Mucosa of stomach (tissue), 1 donor: Measurements from ENCODE around the gene AMIGO1.

ENCODE experiments used
- H3K27me3 ChIP-seq: one replicate; pipeline ENCODE4 v1.7.0; 2013; ENCODE audit warnings: mild to moderate bottlenecking, low read length; ENCODE audit not compliant: control insufficient read depth, insufficient read depth
- H3K36me3 ChIP-seq: one replicate; pipeline ENCODE4 v1.7.0; 2013; ENCODE audit warnings: low read length; ENCODE audit not compliant: control insufficient read depth, insufficient read depth
- H3K4me1 ChIP-seq: one replicate; pipeline ENCODE4 v1.7.0; 2013; ENCODE audit warnings: mild to moderate bottlenecking, low read length; ENCODE audit not compliant: control insufficient read depth, insufficient read depth
- H3K4me3 ChIP-seq: one replicate; pipeline ENCODE4 v1.7.0; 2013; ENCODE audit warnings: low read length
- H3K9ac ChIP-seq: one replicate; pipeline ENCODE4 v1.7.0; 2013; ENCODE audit warnings: mild to moderate bottlenecking, low read length, moderate library complexity
- H3K9me3 ChIP-seq: one replicate; pipeline ENCODE4 v1.7.0; 2013; ENCODE audit warnings: mild to moderate bottlenecking, low read length, moderate library complexity; ENCODE audit not compliant: control insufficient read depth
- donor health status: Pancreatic carcinoma.

Gene AMIGO1

GRCh38 chr1:109509176-109510134, at the start of gene AMIGO1:
Gene AMIGO1 (minus strand): TSS chr1:109509727. CDS start chr1:109508912, 815 bp downstream.
- Histone ChIP-seq H3K27me3 (peaks cover 4% of the 10 kb centered on the region), H3K9ac (peak within 1 kb of the TSS; percentile 50), H3K36me3 (no peaks in the 10 kb centered on the region), H3K9me3 (no peaks in the 10 kb centered on the region), H3K4me3 (peak within 1 kb of the TSS; percentile 40), H3K4me1 (peaks cover 5% of the 10 kb centered on the region)

- no peaks in the 10 kb centered on the region for H3K27me3 ChIP-seq
- H3K4me3 ChIP-seq: no peak overlapping the region
- no peaks in the 10 kb centered on the region for H3K36me3 ChIP-seq
- no peak overlapping the region for H3K9ac ChIP-seq
- no peaks in the 10 kb centered on the region for H3K9me3 ChIP-seq
- H3K4me1 ChIP-seq: no peaks in the 10 kb centered on the region
Observed at GRCh38 chr1:109557520-109557919, 48.0 kb upstream of the AMIGO1 start.

GRCh38 chr1:109556563-109556962, 47.0 kb upstream of the AMIGO1 start:
- Histone ChIP-seq H3K9me3 (no peaks in the 10 kb centered on the region), H3K9ac (no peak overlapping the region), H3K4me1 (no peaks in the 10 kb centered on the region), H3K27me3 (no peaks in the 10 kb centered on the region), H3K36me3 (no peaks in the 10 kb centered on the region), H3K4me3 (no peak overlapping the region)

GRCh38 chr1:109548321-109549267, 39.1 kb upstream of the AMIGO1 start, which contains the start of gene GNAI3:
Gene GNAI3 (plus strand): TSS chr1:109548615. CDS start chr1:109548721, 106 bp downstream.
- no peaks in the 10 kb centered on the region for H3K9me3 ChIP-seq
- H3K36me3 ChIP-seq: no peaks in the 10 kb centered on the region
- peaks cover 6% of the 10 kb centered on the region for H3K4me1 ChIP-seq
- peak within 1 kb of the TSS; percentile 62 for H3K4me3 ChIP-seq
- peak within 1 kb of the TSS; percentile 90 for H3K9ac ChIP-seq
- H3K27me3 ChIP-seq: no peaks in the 10 kb centered on the region

GRCh38 chr1:109547463-109548320, 38.2 kb upstream of the AMIGO1 start:
- no peaks in the 10 kb centered on the region for H3K27me3 ChIP-seq
- H3K9me3 ChIP-seq: no peaks in the 10 kb centered on the region
- peak overlapping the region; percentile 62 for H3K4me3 ChIP-seq
- H3K9ac ChIP-seq: peak overlapping the region; percentile 90
- no peaks in the 10 kb centered on the region for H3K36me3 ChIP-seq
- H3K4me1 ChIP-seq: peaks cover 6% of the 10 kb centered on the region

- Histone ChIP-seq H3K36me3 (no peaks in the 10 kb centered on the region), H3K4me3 (peak overlapping the region; percentile 62), H3K9me3 (no peaks in the 10 kb centered on the region), H3K27me3 (no peaks in the 10 kb centered on the region), H3K4me1 (peaks cover 6% of the 10 kb centered on the region), H3K9ac (peak overlapping the region; percentile 90)
Observed at GRCh38 chr1:109546311-109547109, 37.0 kb upstream of the AMIGO1 start.

GRCh38 chr1:109543988-109544735, 34.6 kb upstream of the AMIGO1 start:
- no peaks in the 10 kb centered on the region for H3K36me3 ChIP-seq
- no peak overlapping the region for H3K9ac ChIP-seq
- peaks cover 6% of the 10 kb centered on the region for H3K4me1 ChIP-seq
- peaks cover 4% of the 10 kb centered on the region for H3K27me3 ChIP-seq
- H3K9me3 ChIP-seq: no peaks in the 10 kb centered on the region
- H3K4me3 ChIP-seq: no peak overlapping the region

GRCh38 chr1:109543283-109543987, 33.9 kb upstream of the AMIGO1 start:
- Histone ChIP-seq H3K36me3 (no peaks in the 10 kb centered on the region), H3K27me3 (peaks cover 4% of the 10 kb centered on the region), H3K4me3 (no peak overlapping the region), H3K9me3 (no peaks in the 10 kb centered on the region), H3K9ac (no peak overlapping the region), H3K4me1 (peaks cover 6% of the 10 kb centered on the region)

GRCh38 chr1:109542657-109543056, 33.1 kb upstream of the AMIGO1 start:
- H3K9me3 ChIP-seq: no peaks in the 10 kb centered on the region
- H3K9ac ChIP-seq: no peak overlapping the region
- H3K4me1 ChIP-seq: peaks cover 6% of the 10 kb centered on the region
- H3K36me3 ChIP-seq: no peaks in the 10 kb centered on the region
- no peak overlapping the region for H3K4me3 ChIP-seq
- peaks cover 4% of the 10 kb centered on the region for H3K27me3 ChIP-seq

GRCh38 chr1:109541102-109541501, 31.6 kb upstream of the AMIGO1 start:
- Histone ChIP-seq H3K4me3 (no peak overlapping the region), H3K9ac (no peak overlapping the region), H3K27me3 (peaks cover 4% of the 10 kb centered on the region), H3K4me1 (no peaks in the 10 kb centered on the region), H3K36me3 (no peaks in the 10 kb centered on the region), H3K9me3 (no peaks in the 10 kb centered on the region)
